ENCODE results near the gene FGL2.
"Not testable (repeated sequence)": the region's sequence is repeated elsewhere in the genome, so short reads cannot be mapped to it uniquely, and the experiment has no call there.

FGL2 gene

GRCh38 chr7:77244222-77244934 lies 44.8 kb upstream of the FGL2 start:
- TF ChIP-seq CTCF (IDR thresholded peaks at IDR 0.05; ENCODE audit: low read depth, low read length, missing control alignments): no peak
- DNase-seq (ENCODE audit: low read depth): no peak
- H3K4me3 ChIP-seq (ENCODE audit: low read depth, low read length): no peak overlapping the region

GRCh38 chr7:77242554-77242953 lies 42.9 kb upstream of the FGL2 start:
- no peak for DNase-seq (ENCODE audit: low read depth)
- no peak for TF ChIP-seq CTCF (IDR thresholded peaks at IDR 0.05; ENCODE audit: low read depth, low read length, missing control alignments)
- H3K4me3 ChIP-seq (ENCODE audit: low read depth, low read length): no peak overlapping the region

- DNase-seq (ENCODE audit: low read depth): no peak
- TF ChIP-seq CTCF (IDR thresholded peaks at IDR 0.05; ENCODE audit: low read depth, low read length, missing control alignments): no peak
- no peak overlapping the region for H3K4me3 ChIP-seq (ENCODE audit: low read depth, low read length)
Measured at GRCh38 chr7:77242068-77242467, 42.4 kb upstream of the FGL2 start.

- no peak for TF ChIP-seq CTCF (IDR thresholded peaks at IDR 0.05; ENCODE audit: low read depth, low read length, missing control alignments)
- H3K4me3 ChIP-seq (ENCODE audit: low read depth, low read length): no peak overlapping the region
- DNase-seq (ENCODE audit: low read depth): no peak
Measured at GRCh38 chr7:77239471-77239870, 39.9 kb upstream of the FGL2 start.

GRCh38 chr7:77238703-77239136 lies 39.1 kb upstream of the FGL2 start:
- no peak for TF ChIP-seq CTCF (IDR thresholded peaks at IDR 0.05; ENCODE audit: low read depth, low read length, missing control alignments)
- no peak for DNase-seq (ENCODE audit: low read depth)
- H3K4me3 ChIP-seq (ENCODE audit: low read depth, low read length): no peak overlapping the region

- DNase-seq (ENCODE audit: low read depth): no peak
- no peak for TF ChIP-seq CTCF (IDR thresholded peaks at IDR 0.05; ENCODE audit: low read depth, low read length, missing control alignments)
- no peak overlapping the region for H3K4me3 ChIP-seq (ENCODE audit: low read depth, low read length)
Measured at GRCh38 chr7:77235276-77235675, 35.7 kb upstream of the FGL2 start.

- no peak overlapping the region for H3K4me3 ChIP-seq (ENCODE audit: low read depth, low read length)
- no peak for TF ChIP-seq CTCF (IDR thresholded peaks at IDR 0.05; ENCODE audit: low read depth, low read length, missing control alignments)
- DNase-seq (ENCODE audit: low read depth): no peak
Measured at GRCh38 chr7:77232467-77232866, 32.8 kb upstream of the FGL2 start.

- not testable (repeated sequence) for H3K4me3 ChIP-seq (ENCODE audit: low read depth, low read length); DNase-seq (ENCODE audit: low read depth)
Measured at GRCh38 chr7:77228795-77229194, 29.2 kb upstream of the FGL2 start.
